Endothelial cell of umbilical vein (primary cell): ENCODE results near the gene ELAC1. TPM values are rescaled to one million over a fixed set of nuclear protein-coding genes. Genes with fewer than 3 reads are reported as not detected.

Source experiments
- BruUV-seq: library from RNA; stranded (reverse); fragments of 400-500 nt; replicated peaks from 2 replicates; lab custom pipeline; 2021; lab: Mats Ljungman, UMichigan
- CTCF ChIA-PET: fragments of 300-600, 350-600 bp; sonication (Branson Sonifier 250); formaldehyde crosslinking; loops from one replicate; lab custom pipeline; 2021; ENCODE audit warnings: antibody characterized with exemption, inconsistent platforms; lab: Charles Lee
- POLR2A ChIA-PET: fragments of 300-600, 350-600 bp; sonication (Branson Sonifier 250); formaldehyde crosslinking; loops from one replicate; lab custom pipeline; 2021; ENCODE audit warnings: antibody characterized with exemption, inconsistent platforms; lab: Charles Lee
- DNase-seq: peaks from one replicate; pipeline ENCODE4 v3.0.0-alpha.2; 2011; ENCODE audit warnings: low read depth, low spot score
- FAIRE-seq: peaks from 2 replicates; lab custom pipeline; 2011; peaks lifted over from hg19 to GRCh38; lab: Jason Lieb, UNC
- H2AFZ ChIP-seq: 2 replicates; pipeline ENCODE4 v1.6.0; 2012; ENCODE audit warnings: low read depth, low read length, control low read depth, inconsistent platforms
- H3K27ac ChIP-seq: 2 replicates; pipeline ENCODE4 v1.5.1; 2011; ENCODE audit warnings: low read depth, mild to moderate bottlenecking, control low read depth, low read length, moderate library complexity; ENCODE audit not compliant: insufficient read depth
- H3K27me3 ChIP-seq, 2 experiments: 2 replicates each; pipeline versions ENCODE4 v1.6.0 to v1.6.1; 2011; ENCODE audit warnings: low read length in 2 of 2, mixed read lengths in 1 of 2; ENCODE audit not compliant: control insufficient read depth in 2 of 2, insufficient read depth in 2 of 2
- H3K36me3 ChIP-seq, 2 experiments: 2 replicates in 1 of 2; 3 replicates in 1 of 2; pipeline ENCODE4 v1.5.1; 2011; ENCODE audit warnings: low read length in 2 of 2, mild to moderate bottlenecking in 1 of 2, moderate library complexity in 1 of 2; ENCODE audit not compliant: control insufficient read depth in 2 of 2, insufficient read depth in 2 of 2; ENCODE audit errors: extremely low read depth in 1 of 2
- H3K4me1 ChIP-seq: 3 replicates; pipeline ENCODE4 v1.5.1; 2011; ENCODE audit warnings: mild to moderate bottlenecking, low read length; ENCODE audit not compliant: control insufficient read depth, insufficient read depth; ENCODE audit errors: extremely low read depth
- H3K4me2 ChIP-seq: 2 replicates; pipeline ENCODE4 v1.6.1; 2011; ENCODE audit warnings: low read length, control low read depth, mixed read lengths; ENCODE audit not compliant: insufficient read depth
- H3K4me3 ChIP-seq, 3 experiments: fragments of 200-600 bp in 1 of 3; sonication (generic), shearing (Covaris generic) in 1 of 3; replicated peaks in 1 of 3; 2 replicates each; pipeline ENCODE4 v1.5.1; 2011 to 2016; ENCODE audit warnings: control low read depth in 3 of 3, low read length in 3 of 3, mild to moderate bottlenecking in 2 of 3, inconsistent platforms in 1 of 3, low read depth in 1 of 3, moderate library complexity in 1 of 3; ENCODE audit not compliant: insufficient read depth in 1 of 3
- H3K79me2 ChIP-seq: 2 replicates; pipeline ENCODE4 v1.6.0; 2012; ENCODE audit warnings: low read length, inconsistent platforms; ENCODE audit not compliant: control insufficient read depth, insufficient read depth
- H3K9ac ChIP-seq: replicated peaks from 2 replicates; pipeline ENCODE3; 2011; ENCODE audit warnings: low read length, control low read depth; ENCODE audit not compliant: insufficient read depth; ENCODE audit errors: extremely low read depth
- H3K9me1 ChIP-seq: replicated peaks from 3 replicates; pipeline ENCODE4 v1.6.0; 2011; ENCODE audit warnings: mild to moderate bottlenecking, low read length; ENCODE audit not compliant: control insufficient read depth, insufficient read depth; ENCODE audit errors: extremely low read depth
- H3K9me3 ChIP-seq: replicated peaks from 2 replicates; pipeline ENCODE4 v1.5.1; 2012; ENCODE audit warnings: low read length, inconsistent platforms; ENCODE audit not compliant: control insufficient read depth, insufficient read depth
- H4K20me1 ChIP-seq: replicated peaks from 2 replicates; pipeline ENCODE3; 2011; ENCODE audit warnings: mild to moderate bottlenecking, low read length; ENCODE audit not compliant: control insufficient read depth, insufficient read depth; ENCODE audit errors: extremely low read depth
- EZH2 ChIP-seq: IDR thresholded peaks from 2 replicates; pipeline ENCODE4 v1.6.1; 2012; ENCODE audit warnings: borderline replicate concordance, low read depth, mild to moderate bottlenecking, moderate library complexity, low read length, inconsistent platforms; ENCODE audit not compliant: severe bottlenecking
- FOS ChIP-seq: IDR thresholded peaks from 2 replicates; pipeline ENCODE4 v1.6.1; 2011; ENCODE audit warnings: mild to moderate bottlenecking, low read length, moderate library complexity, borderline replicate concordance; ENCODE audit not compliant: insufficient read depth
- GATA2 ChIP-seq: IDR thresholded peaks from 2 replicates; pipeline ENCODE4 v1.7.0; 2011; ENCODE audit warnings: low read depth, mild to moderate bottlenecking, moderate library complexity, mixed read lengths, low read length; ENCODE audit not compliant: insufficient read length, insufficient read depth
- JUN ChIP-seq: IDR thresholded peaks from 2 replicates; pipeline ENCODE4 v1.6.1; 2011; ENCODE audit warnings: borderline replicate concordance, low read depth; ENCODE audit not compliant: insufficient read length, insufficient read depth
- MYC ChIP-seq: IDR thresholded peaks from one replicate; pipeline ENCODE4 v1.6.1; 2011; ENCODE audit warnings: mild to moderate bottlenecking, low read depth, low read length
- POLR2A ChIP-seq: IDR thresholded peaks from 2 replicates; pipeline ENCODE4 v1.6.1; 2012; ENCODE audit warnings: low read depth, mild to moderate bottlenecking, control low read depth, low read length
- POLR2AphosphoS5 ChIP-seq: IDR thresholded peaks from 2 replicates; pipeline ENCODE4 v1.6.1; 2012; ENCODE audit warnings: low read depth, mild to moderate bottlenecking, control low read depth, low read length, moderate library complexity; ENCODE audit not compliant: insufficient read depth
- dilution Hi-C: fragments of 300-500 bp; cut with MboI; formaldehyde crosslinking; loops from one replicate; pipeline ENCODE4 v1.15.0; 2019; ENCODE audit warnings: low sequenced_read_pairs; ENCODE audit not compliant: extremely low pct_ligation_motif_present
- intact Hi-C: fragments of 100-400 bp; cut with micrococcal nuclease; formaldehyde crosslinking; loops from one replicate; pipeline ENCODE4 v1.10.0; 2022
- polyA plus RNA-seq, 4 experiments: library from polyadenylated mRNA; depleted of rRNA in 3 of 4; stranded (reverse) in 3 of 4; unstranded in 1 of 4; fragments of >200 nt; gene quantifications; 2 replicates each; pipeline versions ENCODE4 v1.2.1 to v1.2.3, GENCODE V29; 2011 to 2012; ENCODE audit warnings: missing spikeins in 1 of 4
- total RNA-seq: library from RNA; stranded (reverse); gene quantifications from 2 replicates; pipeline ENCODE4 v1.2.3, GENCODE V29; 2021
- TF ChIP-seq, protein P1 (sequence below): IDR thresholded peaks from 2 replicates; pipeline ENCODE4 v1.6.1; 2011; ENCODE audit not compliant: insufficient read depth, insufficient read length
- TF ChIP-seq, protein P2 (sequence below), 2 donors: IDR thresholded peaks; 1 replicate in 1 of 2; 2 replicates in 1 of 2; pipeline ENCODE4 v1.5.1; 2011; ENCODE audit warnings: low read length in 2 of 2, mild to moderate bottlenecking in 2 of 2, moderate library complexity in 2 of 2, control low read depth in 1 of 2, inconsistent platforms in 1 of 2, low read depth in 1 of 2; ENCODE audit not compliant: insufficient read depth in 1 of 2; ENCODE audit errors: extremely low read depth in 1 of 2

The ELAC1 gene
- total and polyA plus RNA-seq, 2 donors (not counting 3 experiments of a cell fraction or from before 2014, with no cell fraction given), result 3.6 to 7.6 TPM

DNA sequence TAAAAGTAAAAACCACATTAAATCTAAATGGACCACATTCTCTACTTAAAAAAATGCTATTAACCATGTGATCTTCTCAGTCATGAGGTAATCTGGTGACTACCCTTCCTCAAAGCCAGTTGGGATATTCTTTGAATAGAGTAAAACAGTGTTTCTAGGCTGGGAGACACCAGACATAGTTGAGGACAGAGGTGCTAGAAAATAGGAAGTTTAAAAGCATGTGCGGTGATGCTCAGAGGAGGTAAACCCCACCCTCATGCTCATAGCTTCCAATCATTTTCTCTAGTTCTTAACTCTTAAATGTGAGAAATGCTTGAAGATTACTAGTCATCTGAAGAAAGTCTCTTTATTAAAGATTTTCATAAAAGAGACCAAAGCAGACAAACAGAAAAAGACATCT, 30.7 kb upstream of the ELAC1 start:
- H3K79me2 ChIP-seq, result no peaks in the 10 kb centered on the region
- no peak overlapping the region for H3K4me3 ChIP-seq
- CTCF ChIA-PET, result no interaction called here

More for the DNA sequence above, 30.7 kb upstream of the ELAC1 start:
- POLR2A ChIA-PET, result no interaction called here
- Histone ChIP-seq H3K4me1 (no peaks in the 10 kb centered on the region), H4K20me1 (no peaks in the 10 kb centered on the region), H3K27me3 (no peaks in the 10 kb centered on the region), H3K4me2 (no peak overlapping the region), H2AFZ (no peak overlapping the region), H3K27ac (no peak overlapping the region), H3K9me1 (no peaks in the 10 kb centered on the region), H3K36me3 (peaks cover 0 to 2% of the 10 kb centered on the region in 2 experiments), H3K9ac (no peak overlapping the region), H3K9me3 (no peaks in the 10 kb centered on the region)
- FAIRE-seq (no peak), DNase-seq (no peak)
- dilution Hi-C loops (no loop called here), intact Hi-C loops (no loop called here)
- no TSS peak for BruUV-seq
- TF ChIP-seq GATA2 (no peak), EZH2 (no peak), JUN (no peak), POLR2A (no peak), MYC (no peak), POLR2AphosphoS5 (no peak), FOS (no peak)
- TF ChIP-seq, protein P1, sequence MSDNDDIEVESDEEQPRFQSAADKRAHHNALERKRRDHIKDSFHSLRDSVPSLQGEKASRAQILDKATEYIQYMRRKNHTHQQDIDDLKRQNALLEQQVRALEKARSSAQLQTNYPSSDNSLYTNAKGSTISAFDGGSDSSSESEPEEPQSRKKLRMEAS, result no peak
- TF ChIP-seq, protein P2, sequence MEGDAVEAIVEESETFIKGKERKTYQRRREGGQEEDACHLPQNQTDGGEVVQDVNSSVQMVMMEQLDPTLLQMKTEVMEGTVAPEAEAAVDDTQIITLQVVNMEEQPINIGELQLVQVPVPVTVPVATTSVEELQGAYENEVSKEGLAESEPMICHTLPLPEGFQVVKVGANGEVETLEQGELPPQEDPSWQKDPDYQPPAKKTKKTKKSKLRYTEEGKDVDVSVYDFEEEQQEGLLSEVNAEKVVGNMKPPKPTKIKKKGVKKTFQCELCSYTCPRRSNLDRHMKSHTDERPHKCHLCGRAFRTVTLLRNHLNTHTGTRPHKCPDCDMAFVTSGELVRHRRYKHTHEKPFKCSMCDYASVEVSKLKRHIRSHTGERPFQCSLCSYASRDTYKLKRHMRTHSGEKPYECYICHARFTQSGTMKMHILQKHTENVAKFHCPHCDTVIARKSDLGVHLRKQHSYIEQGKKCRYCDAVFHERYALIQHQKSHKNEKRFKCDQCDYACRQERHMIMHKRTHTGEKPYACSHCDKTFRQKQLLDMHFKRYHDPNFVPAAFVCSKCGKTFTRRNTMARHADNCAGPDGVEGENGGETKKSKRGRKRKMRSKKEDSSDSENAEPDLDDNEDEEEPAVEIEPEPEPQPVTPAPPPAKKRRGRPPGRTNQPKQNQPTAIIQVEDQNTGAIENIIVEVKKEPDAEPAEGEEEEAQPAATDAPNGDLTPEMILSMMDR (IDR thresholded peaks at IDR 0.05; ENCODE audit: extremely low read depth in 1 of 2, insufficient read depth in 1 of 2, low read depth in 1 of 2, low read length in 2 of 2), result no peak
